ENCODE measurements around the gene MDC1.
"Not testable (repeated sequence)": the region's sequence is repeated elsewhere in the genome, so short reads cannot be mapped to it uniquely, and the experiment has no call there.

The MDC1 gene

GRCh38 chr6:30756405-30757003 lies 39.4 kb upstream of the MDC1 start:
- H3K36me3 Mint-ChIP-seq (ENCODE audit: low read depth); intact Hi-C loops (cut with micrococcal nuclease); H3K27me3 Mint-ChIP-seq; H3K9me3 Mint-ChIP-seq: not testable (repeated sequence)
- peak overlapping the region; percentile 4 for H3K4me3 Mint-ChIP-seq
- peak overlapping the region; percentile 85 for H3K27ac Mint-ChIP-seq
- peaks cover 74% of the 10 kb centered on the region for H3K4me1 Mint-ChIP-seq (ENCODE audit: low read depth)

- Mint-ChIP-seq H3K27ac (peak overlapping the region; percentile 92), H3K36me3 (ENCODE audit: low read depth) (no peaks in the 10 kb centered on the region), H3K9me3 (no peaks in the 10 kb centered on the region), H3K4me3 (no peak overlapping the region), H3K4me1 (ENCODE audit: low read depth) (peaks cover 68% of the 10 kb centered on the region), H3K27me3 (no peaks in the 10 kb centered on the region)
- intact Hi-C loops (cut with micrococcal nuclease) = no loop called here
These were observed 37.5 kb upstream of the MDC1 start for GRCh38 chr6:30754631-30755030.

- Mint-ChIP-seq H3K4me3 (no peak overlapping the region), H3K36me3 (ENCODE audit: low read depth) (no peaks in the 10 kb centered on the region), H3K27ac (peak overlapping the region; percentile 92), H3K9me3 (no peaks in the 10 kb centered on the region), H3K4me1 (ENCODE audit: low read depth) (peaks cover 73% of the 10 kb centered on the region), H3K27me3 (peaks cover 2% of the 10 kb centered on the region)
- intact Hi-C loops (cut with micrococcal nuclease) = loop anchor here (1.0 to 2.0 kb wide), 2 partner anchors 8 to 30 kb away; partner anchors contain the start of gene IER3
These were observed 35.3 kb upstream of the MDC1 start for GRCh38 chr6:30752157-30752927.

- intact Hi-C loops (cut with micrococcal nuclease) = no loop called here
- Mint-ChIP-seq H3K36me3 (ENCODE audit: low read depth) (no peaks in the 10 kb centered on the region), H3K4me1 (ENCODE audit: low read depth) (peaks cover 70% of the 10 kb centered on the region), H3K4me3 (no peak overlapping the region), H3K27ac (peak overlapping the region; percentile 92), H3K27me3 (peaks cover 4% of the 10 kb centered on the region), H3K9me3 (no peaks in the 10 kb centered on the region)
These were observed 33.2 kb upstream of the MDC1 start for GRCh38 chr6:30750379-30750668.

- Mint-ChIP-seq H3K9me3 (no peaks in the 10 kb centered on the region), H3K4me1 (ENCODE audit: low read depth) (peaks cover 71% of the 10 kb centered on the region), H3K27ac (peak overlapping the region; percentile 92), H3K36me3 (ENCODE audit: low read depth) (no peaks in the 10 kb centered on the region), H3K4me3 (peak overlapping the region; percentile 37), H3K27me3 (peaks cover 4% of the 10 kb centered on the region)
- intact Hi-C loops (cut with micrococcal nuclease) = no loop called here
These were observed 32.7 kb upstream of the MDC1 start for GRCh38 chr6:30749554-30750378.

- Mint-ChIP-seq H3K36me3 (ENCODE audit: low read depth) (peaks cover 4% of the 10 kb centered on the region), H3K27me3 (peaks cover 4% of the 10 kb centered on the region), H3K4me3 (no peak overlapping the region), H3K27ac (peak overlapping the region; percentile 92), H3K9me3 (no peaks in the 10 kb centered on the region), H3K4me1 (ENCODE audit: low read depth) (peaks cover 76% of the 10 kb centered on the region)
- intact Hi-C loops (cut with micrococcal nuclease) = no loop called here
These were observed 31.9 kb upstream of the MDC1 start for GRCh38 chr6:30748851-30749540.

- Mint-ChIP-seq H3K4me1 (ENCODE audit: low read depth) (peaks cover 72% of the 10 kb centered on the region), H3K27me3 (peaks cover 4% of the 10 kb centered on the region), H3K36me3 (ENCODE audit: low read depth) (peaks cover 12% of the 10 kb centered on the region), H3K9me3 (no peaks in the 10 kb centered on the region), H3K4me3 (no peak overlapping the region), H3K27ac (peak overlapping the region; percentile 38)
- intact Hi-C loops (cut with micrococcal nuclease) = no loop called here
These were observed 31.1 kb upstream of the MDC1 start for GRCh38 chr6:30747902-30748769.

GRCh38 chr6:30747300-30747687 lies 30.2 kb upstream of the MDC1 start:
- peak overlapping the region; percentile 38 for H3K27ac Mint-ChIP-seq
- H3K4me3 Mint-ChIP-seq = no peak overlapping the region
- peaks cover 4% of the 10 kb centered on the region for H3K27me3 Mint-ChIP-seq
- peaks cover 64% of the 10 kb centered on the region for H3K4me1 Mint-ChIP-seq (ENCODE audit: low read depth)
- intact Hi-C loops (cut with micrococcal nuclease) = no loop called here
- H3K9me3 Mint-ChIP-seq = no peaks in the 10 kb centered on the region
- peaks cover 21% of the 10 kb centered on the region for H3K36me3 Mint-ChIP-seq (ENCODE audit: low read depth)

- Mint-ChIP-seq H3K27me3 (peaks cover 4% of the 10 kb centered on the region), H3K9me3 (no peaks in the 10 kb centered on the region)
These were observed 27.1 kb upstream of the MDC1 start, which contains the start of gene IER3 for GRCh38 chr6:30744054-30744805. TSS of gene IER3 (minus strand) at chr6:30744547. CDS start at chr6:30744518, 29 bp downstream.

GRCh38 chr6:30743099-30744053 lies 26.3 kb upstream of the MDC1 start:
- peaks cover 60% of the 10 kb centered on the region for H3K36me3 Mint-ChIP-seq (ENCODE audit: low read depth)

More at GRCh38 chr6:30744054-30744805, 27.1 kb upstream of the MDC1 start, which contains the start of gene IER3:
- Mint-ChIP-seq H3K4me3 (peak within 1 kb of the TSS; percentile 98), H3K27ac (peak within 1 kb of the TSS; percentile 99), H3K4me1 (ENCODE audit: low read depth) (peaks cover 71% of the 10 kb centered on the region), H3K36me3 (ENCODE audit: low read depth) (peaks cover 52% of the 10 kb centered on the region)
- intact Hi-C loops (cut with micrococcal nuclease) = loop anchor here (1.0 to 5.0 kb wide), 3 partner anchors 8 to 127 kb away; partner anchors contain the start of genes MRPS18B and PPP1R10

GRCh38 chr6:30742316-30743098 lies 25.4 kb upstream of the MDC1 start, which contains the start of gene FLOT1:
TSS of gene FLOT1 (minus strand) at chr6:30742687. CDS start at chr6:30742189, 498 bp downstream.
- Mint-ChIP-seq H3K4me1 (ENCODE audit: low read depth) (peaks cover 67% of the 10 kb centered on the region), H3K4me3 (peak within 1 kb of the TSS; percentile 98), H3K36me3 (ENCODE audit: low read depth) (peaks cover 64% of the 10 kb centered on the region), H3K27me3 (peaks cover 4% of the 10 kb centered on the region), H3K27ac (peak within 1 kb of the TSS; percentile 99), H3K9me3 (no peaks in the 10 kb centered on the region)
- intact Hi-C loops (cut with micrococcal nuclease) = loop anchor here (2.0 to 5.0 kb wide), 4 partner anchors 20 to 125 kb away; partner anchors contain the start of genes MRPS18B and PPP1R10

More at GRCh38 chr6:30743099-30744053, 26.3 kb upstream of the MDC1 start:
- Mint-ChIP-seq H3K4me1 (ENCODE audit: low read depth) (peaks cover 71% of the 10 kb centered on the region), H3K27me3 (peaks cover 4% of the 10 kb centered on the region), H3K4me3 (peak overlapping the region; percentile 98), H3K27ac (peak overlapping the region; percentile 99), H3K9me3 (no peaks in the 10 kb centered on the region)
- intact Hi-C loops (cut with micrococcal nuclease) = loop anchor here (1.0 to 5.0 kb wide), 5 partner anchors 9 to 126 kb away; partner anchors contain the start of genes MRPS18B and PPP1R10

Data from dendritic cell treated with granulocyte-macrophage colony-stimulating factor and Interleukin-4, amounts not matched to agents 40 ng/mL and 50 ng/mL, for 4 days (primary cell).